PC-9 (cell line): ENCODE results near the gene HGS. TPM values are rescaled to one million over a fixed set of nuclear protein-coding genes. Genes with fewer than 3 reads are reported as not detected.

Experiments used
- BruUV-seq: library from RNA; stranded (reverse); fragments of 400-500 nt; replicated peaks from 2 replicates; lab custom pipeline; 2021; lab: Mats Ljungman, UMichigan
- CTCF ChIA-PET: fragments of 300-600 bp; sonication (Branson Sonifier 250); formaldehyde crosslinking; loops from one replicate; lab custom pipeline; 2022; ENCODE audit warnings: antibody characterized with exemption; lab: Charles Lee
- POLR2A ChIA-PET: fragments of 300-600 bp; sonication (Branson Sonifier 250); formaldehyde crosslinking; loops from one replicate; lab custom pipeline; 2022; ENCODE audit warnings: antibody characterized with exemption; ENCODE audit not compliant: unreplicated experiment; lab: Charles Lee
- DNase-seq, 2 experiments: peaks; one replicate each; pipeline versions ENCODE4 v3.0.0 to v3.0.0-alpha.2; 2015 to 2022; ENCODE audit warnings: mixed read lengths in 1 of 2
- H2AFZ ChIP-seq: fragments of 200-600 bp; sonication (generic); 2 replicates; pipeline ENCODE4 v1.8.1; 2017; ENCODE audit warnings: antibody characterized with exemption
- H3F3A ChIP-seq: fragments of 200-600 bp; sonication (generic); 2 replicates; pipeline ENCODE4 v1.8.1; 2017; ENCODE audit warnings: antibody characterized with exemption, mild to moderate bottlenecking, low read depth; ENCODE audit not compliant: insufficient read depth
- H3K27ac ChIP-seq: fragments of 200-600 bp; sonication (generic); 2 replicates; pipeline ENCODE4 v1.6.1; 2016; ENCODE audit warnings: mixed run types
- H3K27me3 ChIP-seq: fragments of 200-600 bp; sonication (generic); 2 replicates; pipeline ENCODE4 v1.6.1; 2016; ENCODE audit warnings: low read depth, mixed run types; ENCODE audit not compliant: insufficient read depth
- H3K36me3 ChIP-seq: fragments of 200-600 bp; sonication (generic); 2 replicates; pipeline ENCODE4 v1.6.1; 2016; ENCODE audit warnings: low read depth, mixed run types
- H3K4me1 ChIP-seq: fragments of 200-600 bp; sonication (generic); replicated peaks from 2 replicates; pipeline ENCODE4 v1.6.1; 2016; ENCODE audit warnings: mixed run types; ENCODE audit not compliant: insufficient read depth
- H3K4me2 ChIP-seq: fragments of 200-600 bp; sonication (generic); 2 replicates; pipeline ENCODE4 v1.6.1; 2017; ENCODE audit warnings: mixed run types
- H3K4me3 ChIP-seq: fragments of 200-600 bp; sonication (generic); 2 replicates; pipeline ENCODE4 v1.6.1; 2016; ENCODE audit warnings: mixed run types
- H3K79me2 ChIP-seq: fragments of 200-600 bp; sonication (generic); 2 replicates; pipeline ENCODE4 v1.6.1; 2017; ENCODE audit warnings: low read depth, mixed run types
- H3K9me2 ChIP-seq: fragments of 200-600 bp; sonication (generic); 2 replicates; pipeline ENCODE4 v1.8.1; 2017; ENCODE audit warnings: mild to moderate bottlenecking; ENCODE audit not compliant: insufficient read depth
- H3K9me3 ChIP-seq: fragments of 200-600 bp; sonication (generic); 2 replicates; pipeline ENCODE4 v1.8.1; 2016; ENCODE audit warnings: low read depth; ENCODE audit not compliant: insufficient read depth
- H4K20me1 ChIP-seq: fragments of 200-600 bp; sonication (generic); 2 replicates; pipeline ENCODE4 v1.8.1; 2017; ENCODE audit not compliant: insufficient read depth
- EZH2 ChIP-seq: fragments of 200-600 bp; sonication (generic); IDR thresholded peaks from 2 replicates; pipeline ENCODE4 v1.8.0; 2017; ENCODE audit warnings: antibody characterized with exemption, low read depth
- intact Hi-C: fragments of 100-400 bp; cut with micrococcal nuclease; formaldehyde crosslinking; loops from one replicate; pipeline ENCODE4 v1.10.0; 2022; ENCODE audit not compliant: unreplicated experiment
- total RNA-seq: library from RNA; stranded (reverse); gene quantifications from 2 replicates; pipeline ENCODE4 v1.2.3, GENCODE V29; 2021
- TF ChIP-seq, protein P1 (sequence below): fragments of 200-600 bp; sonication (generic); conservative IDR thresholded peaks from 2 replicates; pipeline ENCODE4 v1.6.1; 2017; ENCODE audit warnings: mixed run types, antibody characterized with exemption, mild to moderate bottlenecking, moderate library complexity

HGS gene
- total RNA-seq, 1 experiment from 2014 or later, result 166 TPM

GRCh38 chr17:81686614-81687013 is 2.8 kb downstream of the HGS start:
- ChIA-PET CTCF (no interaction called here), POLR2A (no interaction called here)
- no peak overlapping the region for H2AFZ ChIP-seq
- TF ChIP-seq EZH2, result no peak
- TF ChIP-seq, protein P1, sequence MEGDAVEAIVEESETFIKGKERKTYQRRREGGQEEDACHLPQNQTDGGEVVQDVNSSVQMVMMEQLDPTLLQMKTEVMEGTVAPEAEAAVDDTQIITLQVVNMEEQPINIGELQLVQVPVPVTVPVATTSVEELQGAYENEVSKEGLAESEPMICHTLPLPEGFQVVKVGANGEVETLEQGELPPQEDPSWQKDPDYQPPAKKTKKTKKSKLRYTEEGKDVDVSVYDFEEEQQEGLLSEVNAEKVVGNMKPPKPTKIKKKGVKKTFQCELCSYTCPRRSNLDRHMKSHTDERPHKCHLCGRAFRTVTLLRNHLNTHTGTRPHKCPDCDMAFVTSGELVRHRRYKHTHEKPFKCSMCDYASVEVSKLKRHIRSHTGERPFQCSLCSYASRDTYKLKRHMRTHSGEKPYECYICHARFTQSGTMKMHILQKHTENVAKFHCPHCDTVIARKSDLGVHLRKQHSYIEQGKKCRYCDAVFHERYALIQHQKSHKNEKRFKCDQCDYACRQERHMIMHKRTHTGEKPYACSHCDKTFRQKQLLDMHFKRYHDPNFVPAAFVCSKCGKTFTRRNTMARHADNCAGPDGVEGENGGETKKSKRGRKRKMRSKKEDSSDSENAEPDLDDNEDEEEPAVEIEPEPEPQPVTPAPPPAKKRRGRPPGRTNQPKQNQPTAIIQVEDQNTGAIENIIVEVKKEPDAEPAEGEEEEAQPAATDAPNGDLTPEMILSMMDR, result no peak
- no peak overlapping the region for H3K4me2 ChIP-seq
- no peaks in the 10 kb centered on the region for H3K9me2 ChIP-seq
- H3K9me3 ChIP-seq, result no peaks in the 10 kb centered on the region
- BruUV-seq, result no TSS peak
- no peaks in the 10 kb centered on the region for H3K36me3 ChIP-seq
- H3F3A ChIP-seq, result peaks cover 11% of the 10 kb centered on the region; the same call in 1 of the 2 replicates
- H3K27ac ChIP-seq, result no peak overlapping the region
- DNase-seq, result no peak
- H3K4me1 ChIP-seq, result peaks cover 5% of the 10 kb centered on the region
- H3K4me3 ChIP-seq, result no peak overlapping the region
- intact Hi-C loops, result no loop called here
- H3K27me3 ChIP-seq, result no peaks in the 10 kb centered on the region
- peaks cover 18% of the 10 kb centered on the region for H4K20me1 ChIP-seq
- peaks cover 54% of the 10 kb centered on the region for H3K79me2 ChIP-seq

- H4K20me1 ChIP-seq, result peaks cover 18% of the 10 kb centered on the region
- H3K9me3 ChIP-seq, result no peaks in the 10 kb centered on the region
- peaks cover 5% of the 10 kb centered on the region for H3K4me1 ChIP-seq
- ChIA-PET POLR2A (no interaction called here), CTCF (no interaction called here)
- H3K4me2 ChIP-seq, result no peak overlapping the region
- peaks cover 11% of the 10 kb centered on the region; the same call in 1 of the 2 replicates for H3F3A ChIP-seq
- no peak overlapping the region for H3K27ac ChIP-seq
- no peak overlapping the region for H3K4me3 ChIP-seq
- no peaks in the 10 kb centered on the region for H3K9me2 ChIP-seq
- intact Hi-C loops, result no loop called here
- no peaks in the 10 kb centered on the region for H3K27me3 ChIP-seq
- BruUV-seq, result no TSS peak
- H3K79me2 ChIP-seq, result peaks cover 40% of the 10 kb centered on the region
- no peaks in the 10 kb centered on the region for H3K36me3 ChIP-seq
- no peak overlapping the region for H2AFZ ChIP-seq
- no peak for TF ChIP-seq EZH2
- TF ChIP-seq, protein P1, result no peak
- DNase-seq, result no peak
Measured at GRCh38 chr17:81687770-81688541, 4.1 kb downstream of the HGS start.

DNA sequence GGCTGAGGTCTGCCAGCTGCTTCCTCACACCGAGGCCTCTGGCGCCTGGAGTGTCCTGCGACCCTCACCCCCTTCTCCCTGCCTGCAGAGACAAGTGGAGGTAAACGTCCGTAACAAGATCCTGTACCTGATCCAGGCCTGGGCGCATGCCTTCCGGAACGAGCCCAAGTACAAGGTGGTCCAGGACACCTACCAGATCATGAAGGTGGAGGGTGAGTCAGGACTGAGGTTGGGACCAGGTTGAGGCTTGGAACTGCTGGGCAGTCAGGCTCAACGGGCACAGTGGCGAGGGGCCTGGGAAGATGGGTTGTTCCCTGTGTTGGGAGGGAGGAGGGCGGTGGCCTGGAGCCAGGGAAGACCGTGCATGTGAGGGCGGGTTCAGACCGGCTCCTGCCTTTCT is 4.8 kb downstream of the HGS start:
- ChIA-PET POLR2A (no interaction called here), CTCF (no interaction called here)
- Histone ChIP-seq H3K27me3 (no peaks in the 10 kb centered on the region), H3K27ac (no peak overlapping the region), H3K4me2 (no peak overlapping the region), H3K9me2 (no peaks in the 10 kb centered on the region), H3F3A (peaks cover 11% of the 10 kb centered on the region; the same call in 1 of the 2 replicates), H3K4me3 (no peak overlapping the region), H3K9me3 (no peaks in the 10 kb centered on the region), H3K36me3 (no peaks in the 10 kb centered on the region), H3K4me1 (peaks cover 5% of the 10 kb centered on the region), H4K20me1 (peaks cover 18% of the 10 kb centered on the region), H3K79me2 (peaks cover 34% of the 10 kb centered on the region), H2AFZ (no peak overlapping the region)
- intact Hi-C loops, result no loop called here
- no TSS peak for BruUV-seq
- no peak for TF ChIP-seq EZH2
- TF ChIP-seq, protein P1, result no peak
- no peak for DNase-seq
